ENCODE data around the gene ARMC7. TPM values are rescaled to one million over a fixed set of nuclear protein-coding genes. Genes with fewer than 3 reads are reported as not detected.
"Not testable (repeated sequence)": the region's sequence is repeated elsewhere in the genome, so short reads cannot be mapped to it uniquely, and the experiment has no call there.

The ARMC7 gene
- polyA plus RNA-seq, 1 donor from 2014 or later: 3.7 TPM

DNA sequence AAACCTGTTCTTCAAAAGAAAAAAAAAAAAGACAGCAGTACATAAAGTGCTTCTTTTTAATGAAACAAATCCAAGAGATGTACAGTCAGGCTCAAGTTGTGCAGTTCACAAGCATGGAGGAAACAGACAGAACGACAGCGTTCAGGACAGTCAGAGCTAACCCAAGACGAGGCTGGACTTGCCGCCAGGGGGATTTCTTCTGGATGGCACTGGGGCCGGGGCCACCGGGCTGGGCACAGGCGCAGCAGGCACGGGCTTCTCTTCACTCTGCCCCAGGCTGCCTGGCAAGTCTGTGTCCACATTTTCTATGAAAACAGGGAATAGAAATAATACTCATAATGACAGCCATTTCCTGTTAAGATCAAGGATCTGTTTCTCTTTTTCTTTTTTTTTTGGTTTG, 26.2 kb downstream of the ARMC7 start:
- H3K9me3 ChIP-seq (ENCODE audit: low read length): no peaks in the 10 kb centered on the region
- no peak overlapping the region for H2AFZ ChIP-seq (ENCODE audit: low read depth, low read length)
- no peak overlapping the region for H3K4me2 ChIP-seq (ENCODE audit: low read length)
- H3F3A ChIP-seq (ENCODE audit: insufficient read depth, low read length, poor library complexity, severe bottlenecking): no peaks in the 10 kb centered on the region
- H3K79me2 ChIP-seq (replicated peaks; ENCODE audit: insufficient read depth, low read length): peaks cover 18% of the 10 kb centered on the region
- no peak overlapping the region for H3K27ac ChIP-seq (ENCODE audit: low read length)
- peaks cover 4% of the 10 kb centered on the region for H3K36me3 ChIP-seq (ENCODE audit: insufficient read depth, low read length)
- H4K20me1 ChIP-seq (ENCODE audit: insufficient read depth): peaks cover 32% of the 10 kb centered on the region
- H3K9ac ChIP-seq (ENCODE audit: low read length): no peak overlapping the region
- H3K9me2 ChIP-seq (ENCODE audit: insufficient read depth, low read length): no peaks in the 10 kb centered on the region
- H3K27me3 ChIP-seq (ENCODE audit: insufficient read depth, low read depth, low read length): no peaks in the 10 kb centered on the region
- no peak for TF ChIP-seq TAF1 (IDR thresholded peaks at IDR 0.05; ENCODE audit: low read depth)
- no peak for TF ChIP-seq EZH2 (IDR thresholded peaks at IDR 0.05; ENCODE audit: borderline replicate concordance, insufficient read depth, low read length, poor library complexity, severe bottlenecking)
- no peak overlapping the region for H3K4me3 ChIP-seq (ENCODE audit: low read length)

DNA sequence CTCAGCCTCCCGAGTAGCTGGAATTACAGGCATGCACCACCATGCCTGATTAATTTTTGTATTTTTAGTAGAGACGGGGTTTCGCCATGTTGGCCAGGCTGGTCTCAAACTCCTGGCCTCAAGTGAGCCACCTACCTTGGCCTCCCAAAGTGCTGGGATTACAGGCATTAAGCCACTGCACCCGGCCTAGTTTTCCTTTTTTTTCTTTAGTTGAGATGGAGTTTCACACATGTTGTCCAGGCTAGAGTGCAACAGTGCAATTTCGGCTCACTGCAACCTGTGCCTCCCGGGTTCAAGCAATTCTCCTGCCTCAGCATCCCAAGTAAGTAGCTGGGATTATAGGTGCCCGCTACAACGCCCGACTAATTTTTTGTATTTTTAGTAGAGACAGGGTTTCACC, 28.0 kb downstream of the ARMC7 start:
- not testable (repeated sequence) for H3K9me3 ChIP-seq (ENCODE audit: low read length); H3K4me3 ChIP-seq (ENCODE audit: low read length); H3K27me3 ChIP-seq (ENCODE audit: insufficient read depth, low read depth, low read length); H2AFZ ChIP-seq (ENCODE audit: low read depth, low read length); H3K4me2 ChIP-seq (ENCODE audit: low read length); H3K9ac ChIP-seq (ENCODE audit: low read length); H3K36me3 ChIP-seq (ENCODE audit: insufficient read depth, low read length); H3K9me2 ChIP-seq (ENCODE audit: insufficient read depth, low read length); H3F3A ChIP-seq (ENCODE audit: insufficient read depth, low read length, poor library complexity, severe bottlenecking); H3K27ac ChIP-seq (ENCODE audit: low read length)
- Histone ChIP-seq H4K20me1 (ENCODE audit: insufficient read depth) (peaks cover 40% of the 10 kb centered on the region), H3K79me2 (replicated peaks; ENCODE audit: insufficient read depth, low read length) (peaks cover 18% of the 10 kb centered on the region)

DNA sequence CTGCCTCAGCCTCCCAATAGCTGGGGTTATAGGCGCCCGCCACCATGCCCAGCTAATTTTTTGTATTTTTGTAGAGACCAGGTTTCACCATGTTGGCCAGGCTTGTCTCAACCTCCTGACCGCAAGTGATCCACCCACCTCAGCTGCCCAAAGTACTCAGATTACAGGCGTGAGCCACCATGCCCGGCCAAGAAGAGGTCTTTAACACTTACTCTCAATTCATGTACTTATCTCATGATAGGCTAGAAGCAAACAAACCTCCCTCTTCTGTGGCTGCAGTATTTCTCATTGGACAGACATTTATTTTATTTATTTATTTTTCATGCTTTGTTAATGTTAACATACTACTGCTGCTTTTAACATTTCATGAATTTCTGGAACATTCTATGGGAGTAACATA, 28.8 kb downstream of the ARMC7 start:
- H4K20me1 ChIP-seq (ENCODE audit: insufficient read depth): peaks cover 43% of the 10 kb centered on the region
- H3K36me3 ChIP-seq (ENCODE audit: insufficient read depth, low read length): peaks cover 4% of the 10 kb centered on the region
- TF ChIP-seq, protein P1, sequence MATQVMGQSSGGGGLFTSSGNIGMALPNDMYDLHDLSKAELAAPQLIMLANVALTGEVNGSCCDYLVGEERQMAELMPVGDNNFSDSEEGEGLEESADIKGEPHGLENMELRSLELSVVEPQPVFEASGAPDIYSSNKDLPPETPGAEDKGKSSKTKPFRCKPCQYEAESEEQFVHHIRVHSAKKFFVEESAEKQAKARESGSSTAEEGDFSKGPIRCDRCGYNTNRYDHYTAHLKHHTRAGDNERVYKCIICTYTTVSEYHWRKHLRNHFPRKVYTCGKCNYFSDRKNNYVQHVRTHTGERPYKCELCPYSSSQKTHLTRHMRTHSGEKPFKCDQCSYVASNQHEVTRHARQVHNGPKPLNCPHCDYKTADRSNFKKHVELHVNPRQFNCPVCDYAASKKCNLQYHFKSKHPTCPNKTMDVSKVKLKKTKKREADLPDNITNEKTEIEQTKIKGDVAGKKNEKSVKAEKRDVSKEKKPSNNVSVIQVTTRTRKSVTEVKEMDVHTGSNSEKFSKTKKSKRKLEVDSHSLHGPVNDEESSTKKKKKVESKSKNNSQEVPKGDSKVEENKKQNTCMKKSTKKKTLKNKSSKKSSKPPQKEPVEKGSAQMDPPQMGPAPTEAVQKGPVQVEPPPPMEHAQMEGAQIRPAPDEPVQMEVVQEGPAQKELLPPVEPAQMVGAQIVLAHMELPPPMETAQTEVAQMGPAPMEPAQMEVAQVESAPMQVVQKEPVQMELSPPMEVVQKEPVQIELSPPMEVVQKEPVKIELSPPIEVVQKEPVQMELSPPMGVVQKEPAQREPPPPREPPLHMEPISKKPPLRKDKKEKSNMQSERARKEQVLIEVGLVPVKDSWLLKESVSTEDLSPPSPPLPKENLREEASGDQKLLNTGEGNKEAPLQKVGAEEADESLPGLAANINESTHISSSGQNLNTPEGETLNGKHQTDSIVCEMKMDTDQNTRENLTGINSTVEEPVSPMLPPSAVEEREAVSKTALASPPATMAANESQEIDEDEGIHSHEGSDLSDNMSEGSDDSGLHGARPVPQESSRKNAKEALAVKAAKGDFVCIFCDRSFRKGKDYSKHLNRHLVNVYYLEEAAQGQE (IDR thresholded peaks at IDR 0.05; ENCODE audit: borderline replicate concordance): no peak
- no peak for TF ChIP-seq EP300 (conservative IDR thresholded peaks at IDR 0.05; ENCODE audit: poor library complexity, severe bottlenecking)
- no peak for TF ChIP-seq EZH2 (IDR thresholded peaks at IDR 0.05; ENCODE audit: borderline replicate concordance, insufficient read depth, low read length, poor library complexity, severe bottlenecking)
- TF ChIP-seq TAF1 (IDR thresholded peaks at IDR 0.05; ENCODE audit: low read depth): no peak
- TF ChIP-seq, protein P2, sequence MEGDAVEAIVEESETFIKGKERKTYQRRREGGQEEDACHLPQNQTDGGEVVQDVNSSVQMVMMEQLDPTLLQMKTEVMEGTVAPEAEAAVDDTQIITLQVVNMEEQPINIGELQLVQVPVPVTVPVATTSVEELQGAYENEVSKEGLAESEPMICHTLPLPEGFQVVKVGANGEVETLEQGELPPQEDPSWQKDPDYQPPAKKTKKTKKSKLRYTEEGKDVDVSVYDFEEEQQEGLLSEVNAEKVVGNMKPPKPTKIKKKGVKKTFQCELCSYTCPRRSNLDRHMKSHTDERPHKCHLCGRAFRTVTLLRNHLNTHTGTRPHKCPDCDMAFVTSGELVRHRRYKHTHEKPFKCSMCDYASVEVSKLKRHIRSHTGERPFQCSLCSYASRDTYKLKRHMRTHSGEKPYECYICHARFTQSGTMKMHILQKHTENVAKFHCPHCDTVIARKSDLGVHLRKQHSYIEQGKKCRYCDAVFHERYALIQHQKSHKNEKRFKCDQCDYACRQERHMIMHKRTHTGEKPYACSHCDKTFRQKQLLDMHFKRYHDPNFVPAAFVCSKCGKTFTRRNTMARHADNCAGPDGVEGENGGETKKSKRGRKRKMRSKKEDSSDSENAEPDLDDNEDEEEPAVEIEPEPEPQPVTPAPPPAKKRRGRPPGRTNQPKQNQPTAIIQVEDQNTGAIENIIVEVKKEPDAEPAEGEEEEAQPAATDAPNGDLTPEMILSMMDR (IDR thresholded peaks at IDR 0.05; ENCODE audit: poor library complexity, severe bottlenecking): no peak
- no peak for TF ChIP-seq RAD21 (conservative IDR thresholded peaks at IDR 0.05)
- no peak for TF ChIP-seq MXI1 (conservative IDR thresholded peaks at IDR 0.05; ENCODE audit: poor library complexity, severe bottlenecking)
- TF ChIP-seq SMC3 (conservative IDR thresholded peaks at IDR 0.05; ENCODE audit: poor library complexity): no peak
- TF ChIP-seq POLR2AphosphoS5 (IDR thresholded peaks at IDR 0.05): no peak

More for the DNA sequence above, 28.8 kb downstream of the ARMC7 start:
- Histone ChIP-seq H3K4me3 (ENCODE audit: low read length) (no peak overlapping the region), H3K9me2 (ENCODE audit: insufficient read depth, low read length) (no peaks in the 10 kb centered on the region), H3K4me2 (ENCODE audit: low read length) (no peak overlapping the region), H3K79me2 (replicated peaks; ENCODE audit: insufficient read depth, low read length) (peaks cover 18% of the 10 kb centered on the region), H3F3A (ENCODE audit: insufficient read depth, low read length, poor library complexity, severe bottlenecking) (no peaks in the 10 kb centered on the region), H2AFZ (ENCODE audit: low read depth, low read length) (no peak overlapping the region), H3K9me3 (ENCODE audit: low read length) (no peaks in the 10 kb centered on the region), H3K27me3 (ENCODE audit: insufficient read depth, low read depth, low read length) (no peaks in the 10 kb centered on the region), H3K9ac (ENCODE audit: low read length) (no peak overlapping the region), H3K27ac (ENCODE audit: low read length) (no peak overlapping the region)

Data from neural cell (in vitro differentiated cells).